ENCODE data around the gene ANO2. TPM values are rescaled to one million over a fixed set of nuclear protein-coding genes. Genes with fewer than 3 reads are reported as not detected.
"Not testable (repeated sequence)": the region's sequence is repeated elsewhere in the genome, so short reads cannot be mapped to it uniquely, and the experiment has no call there.

The ANO2 gene
- total RNA-seq, 1 donor from 2014 or later: not detected

GRCh38 chr12:5861416-5861815, 83.6 kb downstream of the ANO2 start:
- H3K4me3 ChIP-seq (ENCODE audit: low read depth, low read length): no peak overlapping the region
- FAIRE-seq (no peak), DNase-seq (ENCODE audit: low read depth) (no peak)
- no peaks in the 10 kb centered on the region for H3K36me3 ChIP-seq (ENCODE audit: control insufficient read depth, insufficient read depth, low read length)
- no peak for TF ChIP-seq CTCF (IDR thresholded peaks at IDR 0.05; ENCODE audit: insufficient read depth, low read length, severe bottlenecking)
- no peaks in the 10 kb centered on the region for H3K27me3 ChIP-seq (ENCODE audit: control insufficient read depth, insufficient read depth, low read length)

- FAIRE-seq: no peak
- no peak for TF ChIP-seq CTCF (IDR thresholded peaks at IDR 0.05; ENCODE audit: insufficient read depth, low read length, severe bottlenecking)
- no peak overlapping the region for H3K4me3 ChIP-seq (ENCODE audit: low read depth, low read length)
- no peak for DNase-seq (ENCODE audit: low read depth)
- no peaks in the 10 kb centered on the region for H3K27me3 ChIP-seq (ENCODE audit: control insufficient read depth, insufficient read depth, low read length)
- H3K36me3 ChIP-seq (ENCODE audit: control insufficient read depth, insufficient read depth, low read length): no peaks in the 10 kb centered on the region
Measured at GRCh38 chr12:5856692-5857091, 88.4 kb downstream of the ANO2 start.

- FAIRE-seq (peak; percentile 40), DNase-seq (ENCODE audit: low read depth) (no peak)
- Histone ChIP-seq H3K27me3 (ENCODE audit: control insufficient read depth, insufficient read depth, low read length) (no peaks in the 10 kb centered on the region), H3K4me3 (ENCODE audit: low read depth, low read length) (no peak overlapping the region), H3K36me3 (ENCODE audit: control insufficient read depth, insufficient read depth, low read length) (no peaks in the 10 kb centered on the region)
- TF ChIP-seq CTCF (IDR thresholded peaks at IDR 0.05; ENCODE audit: insufficient read depth, low read length, severe bottlenecking): no peak
Measured at GRCh38 chr12:5846950-5847349, 98.1 kb downstream of the ANO2 start.

GRCh38 chr12:5840944-5841343, 104.1 kb downstream of the ANO2 start:
- no peak for DNase-seq (ENCODE audit: low read depth)
- TF ChIP-seq CTCF (IDR thresholded peaks at IDR 0.05; ENCODE audit: insufficient read depth, low read length, severe bottlenecking): no peak
- Histone ChIP-seq H3K27me3 (ENCODE audit: control insufficient read depth, insufficient read depth, low read length) (no peaks in the 10 kb centered on the region), H3K4me3 (ENCODE audit: low read depth, low read length) (no peak overlapping the region), H3K36me3 (ENCODE audit: control insufficient read depth, insufficient read depth, low read length) (no peaks in the 10 kb centered on the region)
- no peak for FAIRE-seq

GRCh38 chr12:5830111-5830510, 114.9 kb downstream of the ANO2 start:
- no peaks in the 10 kb centered on the region for H3K27me3 ChIP-seq (ENCODE audit: control insufficient read depth, insufficient read depth, low read length)
- no peak for DNase-seq (ENCODE audit: low read depth)
- TF ChIP-seq CTCF (IDR thresholded peaks at IDR 0.05; ENCODE audit: insufficient read depth, low read length, severe bottlenecking): no peak
- H3K36me3 ChIP-seq (ENCODE audit: control insufficient read depth, insufficient read depth, low read length): no peaks in the 10 kb centered on the region
- FAIRE-seq: no peak
- no peak overlapping the region for H3K4me3 ChIP-seq (ENCODE audit: low read depth, low read length)

- H3K36me3 ChIP-seq (ENCODE audit: control insufficient read depth, insufficient read depth, low read length): no peaks in the 10 kb centered on the region
- FAIRE-seq: no peak
- no peaks in the 10 kb centered on the region for H3K27me3 ChIP-seq (ENCODE audit: control insufficient read depth, insufficient read depth, low read length)
- DNase-seq (ENCODE audit: low read depth): no peak
- H3K4me3 ChIP-seq (ENCODE audit: low read depth, low read length): no peak overlapping the region
- TF ChIP-seq CTCF (IDR thresholded peaks at IDR 0.05; ENCODE audit: insufficient read depth, low read length, severe bottlenecking): no peak
Measured at GRCh38 chr12:5827591-5827990, 117.5 kb downstream of the ANO2 start.

GRCh38 chr12:5825761-5826160, 119.3 kb downstream of the ANO2 start:
- not testable (repeated sequence) for H3K27me3 ChIP-seq (ENCODE audit: control insufficient read depth, insufficient read depth, low read length); FAIRE-seq; H3K36me3 ChIP-seq (ENCODE audit: control insufficient read depth, insufficient read depth, low read length); H3K4me3 ChIP-seq (ENCODE audit: low read depth, low read length)
- peak; percentile 29 for DNase-seq (ENCODE audit: low read depth)

- H3K4me3 ChIP-seq (ENCODE audit: low read depth, low read length); DNase-seq (ENCODE audit: low read depth); FAIRE-seq; H3K27me3 ChIP-seq (ENCODE audit: control insufficient read depth, insufficient read depth, low read length); H3K36me3 ChIP-seq (ENCODE audit: control insufficient read depth, insufficient read depth, low read length): not testable (repeated sequence)
Measured at GRCh38 chr12:5818877-5819276, 126.2 kb downstream of the ANO2 start.

Data from bronchial epithelial cell (primary cell).